MCF 10A (cell line): Measurements from ENCODE around the gene LRRK1. TPM values are rescaled to one million over a fixed set of nuclear protein-coding genes. Genes with fewer than 3 reads are reported as not detected.

ENCODE experiments used
- BruUV-seq: library from RNA; stranded (reverse); fragments of 400-500 nt; replicated peaks from 2 replicates; lab custom pipeline; 2021; lab: Mats Ljungman, UMichigan
- CTCF ChIA-PET: fragments of 300-600 bp; sonication (Branson Sonifier 250); formaldehyde crosslinking; extraction: SDS; loops from one replicate; lab custom pipeline; 2021; ENCODE audit warnings: antibody characterized with exemption, inconsistent platforms; lab: Yijun Ruan, JAX
- POLR2A ChIA-PET: fragments of 300-600, 350-650 bp; sonication (Branson Sonifier 250); formaldehyde crosslinking; extraction: SDS; loops from one replicate; lab custom pipeline; 2020; ENCODE audit warnings: antibody characterized with exemption, inconsistent platforms; lab: Yijun Ruan, JAX
- DNase-seq: peaks from one replicate; pipeline ENCODE4 v3.0.0-alpha.2; 2018; ENCODE audit not compliant: unreplicated experiment
- H3K27ac Mint-ChIP-seq: one replicate; pipeline ENCODE4 v1.8.0; 2022; ENCODE audit warnings: mild to moderate bottlenecking, low read depth, mixed read lengths; ENCODE audit not compliant: unreplicated experiment
- H3K27me3 Mint-ChIP-seq: one replicate; pipeline ENCODE4 v1.8.0; 2022; ENCODE audit warnings: mixed read lengths; ENCODE audit not compliant: insufficient read depth, unreplicated experiment
- H3K36me3 Mint-ChIP-seq: one replicate; pipeline ENCODE4 v1.8.0; 2022; ENCODE audit warnings: mild to moderate bottlenecking, moderate library complexity, mixed read lengths; ENCODE audit not compliant: insufficient read depth, unreplicated experiment
- H3K4me1 Mint-ChIP-seq: one replicate; pipeline ENCODE4 v1.8.0; 2022; ENCODE audit warnings: mixed read lengths; ENCODE audit not compliant: insufficient read depth, unreplicated experiment
- H3K4me3 Mint-ChIP-seq: one replicate; pipeline ENCODE4 v1.8.0; 2022; ENCODE audit warnings: mild to moderate bottlenecking, moderate library complexity, mixed read lengths; ENCODE audit not compliant: unreplicated experiment
- H3K9me3 Mint-ChIP-seq: one replicate; pipeline ENCODE4 v1.8.0; 2022; ENCODE audit warnings: mixed read lengths; ENCODE audit not compliant: unreplicated experiment
- CTCF ChIP-seq: fragments of 200-600 bp; IDR thresholded peaks from one replicate; pipeline ENCODE4 v1.8.0; 2022; ENCODE audit warnings: antibody characterized with exemption, mild to moderate bottlenecking; ENCODE audit not compliant: unreplicated experiment
- intact Hi-C: fragments of 100-400 bp; cut with micrococcal nuclease; formaldehyde crosslinking; loops from 2 replicates; pipeline ENCODE4 v1.14.1; 2022
- total RNA-seq: library from RNA; stranded (reverse); gene quantifications from 2 replicates; pipeline ENCODE4 v1.2.3, GENCODE V29; 2022

The LRRK1 gene
- total RNA-seq, 1 experiment from 2014 or later, result 15.4 TPM

- Mint-ChIP-seq H3K27me3 (no peaks in the 10 kb centered on the region), H3K36me3 (peaks cover 11% of the 10 kb centered on the region), H3K27ac (no peak overlapping the region), H3K4me1 (no peaks in the 10 kb centered on the region), H3K4me3 (no peak overlapping the region), H3K9me3 (no peaks in the 10 kb centered on the region)
- no peak for DNase-seq
- ChIA-PET CTCF (interaction anchor here (0.6 to 1.9 kb wide), 5 partner anchors 12 to 327 kb away, joined by 3 to 8 read pairs (median 5); partner anchors contain the start of gene LRRK1), POLR2A (interaction anchor here (0.6 kb wide), 1 partner anchor 303 kb away, joined by 3 read pairs; no protein-coding TSS in a partner anchor)
- intact Hi-C loops, result no loop called here
- no TSS peak for BruUV-seq
- no peak for TF ChIP-seq CTCF
Observed at GRCh38 chr15:100934726-100935125, 15.6 kb downstream of the LRRK1 start.

- Mint-ChIP-seq H3K36me3 (peaks cover 7% of the 10 kb centered on the region), H3K27me3 (no peaks in the 10 kb centered on the region), H3K9me3 (no peaks in the 10 kb centered on the region), H3K27ac (no peak overlapping the region), H3K4me1 (no peaks in the 10 kb centered on the region), H3K4me3 (no peak overlapping the region)
- POLR2A ChIA-PET, result no interaction called here
- intact Hi-C loops, result no loop called here
- DNase-seq, result no peak
- no peak for TF ChIP-seq CTCF
- CTCF ChIA-PET, result no interaction called here
- no TSS peak for BruUV-seq
Observed at GRCh38 chr15:100937171-100937570, 18.0 kb downstream of the LRRK1 start.

- no peak for DNase-seq
- Mint-ChIP-seq H3K36me3 (no peaks in the 10 kb centered on the region), H3K27ac (no peak overlapping the region), H3K4me3 (no peak overlapping the region), H3K4me1 (no peaks in the 10 kb centered on the region), H3K27me3 (no peaks in the 10 kb centered on the region), H3K9me3 (no peaks in the 10 kb centered on the region)
- CTCF ChIA-PET, result no interaction called here
- POLR2A ChIA-PET, result no interaction called here
- no peak for TF ChIP-seq CTCF
- no TSS peak for BruUV-seq
- intact Hi-C loops, result no loop called here
Observed at GRCh38 chr15:100939791-100940190, 20.6 kb downstream of the LRRK1 start.

- no peaks in the 10 kb centered on the region for H3K27me3 Mint-ChIP-seq
- no TSS peak for BruUV-seq
- intact Hi-C loops, result no loop called here
Observed at GRCh38 chr15:100940767-100941379, 21.7 kb downstream of the LRRK1 start.

More at GRCh38 chr15:100940767-100941379, 21.7 kb downstream of the LRRK1 start:
- Mint-ChIP-seq H3K4me3 (no peak overlapping the region), H3K9me3 (no peaks in the 10 kb centered on the region), H3K4me1 (no peaks in the 10 kb centered on the region), H3K36me3 (no peaks in the 10 kb centered on the region), H3K27ac (no peak overlapping the region)
- TF ChIP-seq CTCF, result no peak
- CTCF ChIA-PET, result no interaction called here
- POLR2A ChIA-PET, result no interaction called here
- no peak for DNase-seq
